Activated T-helper 1 cell treated with Interleukin-2 at 50 U/mL for 16 hours (primary cell): ENCODE data around the gene PHF21B.
"Not testable (repeated sequence)": the region's sequence is repeated elsewhere in the genome, so short reads cannot be mapped to it uniquely, and the experiment has no call there.

Experiments used
- DNase-seq: peaks from one replicate; pipeline ENCODE4 v3.0.0-alpha.2; 2020; ENCODE audit warnings: low read depth

Gene PHF21B

GRCh38 chr22:44871782-44872181, 138.0 kb downstream of the PHF21B start:
- no peak for DNase-seq

GRCh38 chr22:44870021-44870420, 139.8 kb downstream of the PHF21B start:
- DNase-seq: no peak

- DNase-seq: no peak
These were observed 140.6 kb downstream of the PHF21B start for GRCh38 chr22:44869196-44869595.

DNA sequence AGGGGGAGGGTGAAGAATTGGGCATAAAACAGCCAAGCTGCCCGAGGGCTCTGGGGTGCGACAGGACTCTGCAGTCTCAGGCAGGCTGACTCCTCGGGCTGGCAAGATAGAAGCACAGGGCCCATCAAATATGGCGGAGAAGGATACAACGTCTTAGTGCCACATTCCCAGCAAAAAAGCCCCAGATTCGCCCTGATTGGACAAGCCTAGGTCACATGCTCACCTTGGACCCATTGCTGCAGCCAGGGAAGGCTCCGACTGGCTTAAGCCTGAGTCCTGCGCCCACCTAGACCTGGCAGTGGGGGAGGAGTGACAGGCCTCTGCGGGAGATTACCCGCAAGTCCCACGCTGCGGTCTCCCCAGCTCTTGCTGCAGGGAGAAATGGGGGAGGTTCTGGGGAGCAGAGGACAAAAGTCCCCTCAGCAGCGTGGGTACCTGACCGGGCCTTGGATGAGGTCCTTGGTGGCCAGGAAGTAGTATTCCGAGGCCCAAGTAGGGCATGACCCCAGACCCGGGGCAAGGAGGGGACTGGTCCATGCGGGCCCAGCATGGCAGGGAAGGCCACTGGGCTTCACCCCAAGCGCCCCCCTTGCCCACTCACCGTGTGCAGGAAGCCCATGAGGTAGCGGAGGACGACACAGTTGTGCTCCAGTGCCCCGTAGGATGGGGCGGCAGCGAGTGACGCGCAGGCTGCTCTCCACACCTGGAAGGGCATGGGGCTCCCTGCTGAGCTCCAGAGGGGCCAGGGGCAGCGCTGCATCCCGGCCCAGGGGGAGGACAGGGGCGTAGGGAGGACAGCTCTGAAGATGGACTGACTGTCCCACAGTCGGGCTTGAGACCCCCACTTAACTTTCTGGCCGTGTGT, 144.4 kb downstream of the PHF21B start:
- no peak for DNase-seq

DNA sequence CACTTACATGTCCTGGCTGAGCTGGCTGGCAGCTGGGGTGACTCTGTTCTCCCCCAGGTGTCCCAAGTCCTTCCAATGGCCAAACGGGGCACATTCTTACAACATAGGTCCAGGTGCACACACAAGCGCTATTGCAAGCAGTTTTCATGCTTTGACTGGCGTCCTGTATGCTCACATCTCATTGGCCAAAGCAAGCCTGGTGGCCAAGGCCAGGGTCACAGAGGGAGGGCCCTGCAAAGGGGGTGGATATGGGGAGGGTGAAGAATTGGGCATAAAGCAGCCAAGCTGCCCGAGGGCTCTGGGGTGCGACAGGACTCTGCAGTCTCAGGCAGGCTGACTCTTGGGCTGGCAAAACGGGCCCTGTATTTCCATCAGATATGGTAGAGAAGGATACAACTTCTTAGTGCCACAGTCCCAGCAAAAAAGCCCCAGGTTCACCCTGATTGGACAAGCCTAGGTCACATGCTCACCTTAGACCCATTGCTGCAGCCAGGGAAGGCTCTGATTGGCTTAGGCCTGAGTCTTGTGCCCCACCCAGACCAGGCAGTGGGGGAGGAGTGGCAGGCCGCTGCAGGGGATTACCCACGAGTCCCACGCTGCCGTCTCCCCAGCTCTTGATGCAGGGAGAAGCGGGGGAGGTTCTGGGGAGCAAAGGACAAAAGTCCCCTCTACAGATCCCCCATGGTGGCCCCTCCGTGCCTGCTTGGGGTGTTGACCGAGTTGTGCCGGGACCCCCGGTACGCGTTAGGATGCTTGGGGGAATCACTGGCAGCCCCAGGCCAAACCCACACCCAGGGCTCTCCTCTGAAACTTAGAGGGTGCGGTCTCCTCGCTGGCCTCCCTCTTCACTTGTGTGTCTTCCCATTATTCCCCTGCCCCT, 146.6 kb downstream of the PHF21B start:
- DNase-seq: no peak

DNA sequence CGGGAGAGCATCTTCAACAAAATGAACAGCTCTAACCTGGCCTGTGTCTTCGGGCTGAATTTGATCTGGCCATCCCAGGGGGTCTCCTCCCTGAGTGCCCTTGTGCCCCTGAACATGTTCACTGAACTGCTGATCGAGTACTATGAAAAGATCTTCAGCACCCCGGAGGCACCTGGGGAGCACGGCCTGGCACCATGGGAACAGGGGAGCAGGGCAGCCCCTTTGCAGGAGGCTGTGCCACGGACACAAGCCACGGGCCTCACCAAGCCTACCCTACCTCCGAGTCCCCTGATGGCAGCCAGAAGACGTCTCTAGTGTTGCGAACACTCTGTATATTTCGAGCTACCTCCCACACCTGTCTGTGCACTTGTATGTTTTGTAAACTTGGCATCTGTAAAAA, 147.5 kb downstream of the PHF21B start:
- no peak for DNase-seq

GRCh38 chr22:44861245-44861644, 148.6 kb downstream of the PHF21B start:
- DNase-seq: no peak

GRCh38 chr22:44860311-44860710, 149.5 kb downstream of the PHF21B start:
- no peak for DNase-seq

- DNase-seq: no peak
These were observed 150.2 kb downstream of the PHF21B start for GRCh38 chr22:44859641-44860040.

DNA sequence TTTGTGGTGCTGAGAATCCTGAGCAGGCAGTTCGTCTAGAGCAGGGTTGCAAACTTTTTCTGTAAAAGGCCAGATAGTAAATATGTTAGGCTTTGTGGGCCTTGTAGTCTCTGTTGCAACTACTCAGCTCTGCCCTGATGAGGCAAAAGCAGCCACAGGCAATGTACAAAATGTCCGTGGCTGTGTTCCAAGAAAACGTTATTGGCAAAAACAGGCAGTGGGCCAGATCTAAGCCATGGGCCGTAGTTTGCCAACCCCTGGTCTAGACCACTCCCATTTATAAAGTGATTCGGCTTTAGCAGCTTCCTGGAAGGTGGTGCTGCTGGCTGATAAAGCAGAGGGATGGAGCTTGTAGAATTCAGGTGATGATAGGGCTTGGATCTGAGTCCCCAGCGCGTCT, 151.0 kb downstream of the PHF21B start:
- not testable (repeated sequence) for DNase-seq

DNA sequence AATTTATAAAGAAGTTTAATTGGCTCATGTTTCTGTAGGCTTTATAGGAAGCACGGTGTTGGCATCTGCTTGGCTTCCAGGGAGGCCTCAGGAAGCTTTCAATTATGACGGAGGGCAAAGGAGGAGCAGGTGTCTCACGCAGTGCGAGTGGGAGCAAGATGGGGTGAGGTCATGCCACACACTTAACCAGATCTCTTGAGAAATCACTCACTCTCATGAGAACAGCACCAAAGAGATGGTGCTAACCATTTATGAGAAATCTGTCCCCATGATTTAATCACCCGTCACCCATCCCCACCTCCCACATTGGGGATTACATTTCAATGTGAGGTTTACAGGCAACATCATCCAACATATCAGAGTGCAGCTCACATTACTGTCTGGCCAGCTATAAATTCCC, 153.9 kb downstream of the PHF21B start:
- DNase-seq: no peak

DNA sequence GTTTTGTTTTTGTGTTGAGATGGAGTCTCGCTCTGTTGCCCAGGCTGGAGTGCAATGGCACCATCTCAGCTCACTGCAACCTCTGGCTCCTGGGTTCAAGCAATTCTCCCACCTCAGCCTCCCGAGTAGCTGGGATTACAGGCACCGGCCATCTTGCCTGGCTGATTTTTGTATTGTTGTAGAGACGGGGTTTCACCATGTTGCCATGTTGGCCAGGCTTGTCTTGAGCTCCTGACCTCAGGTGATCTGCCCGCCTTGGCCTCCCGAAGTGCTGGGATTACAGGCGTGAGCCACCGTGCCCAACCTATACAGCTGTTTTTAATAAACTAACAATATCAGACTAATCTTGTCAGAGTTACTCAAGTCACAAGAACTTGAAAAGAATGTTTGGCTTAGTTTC, 155.2 kb downstream of the PHF21B start:
- DNase-seq: not testable (repeated sequence)

DNA sequence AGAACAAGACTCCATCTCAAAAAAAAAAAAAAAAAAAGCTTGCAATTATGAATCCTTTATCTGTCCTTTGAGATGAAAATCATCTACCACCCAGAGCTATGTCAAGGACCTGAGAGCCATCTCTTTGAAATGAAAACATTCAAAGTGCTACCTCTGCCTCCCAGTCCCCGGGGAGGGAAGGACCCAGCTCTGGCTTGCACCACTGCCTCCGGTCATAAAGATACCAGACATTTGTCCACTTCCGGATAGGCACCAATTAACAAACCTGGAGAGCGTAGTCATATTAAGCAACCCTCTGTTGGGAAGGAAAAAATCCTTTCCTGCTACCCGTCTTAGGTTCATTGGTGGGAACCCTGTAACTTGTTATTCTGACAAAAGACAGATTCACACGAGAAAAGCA, 158.9 kb downstream of the PHF21B start:
- DNase-seq: no peak

- DNase-seq: no peak
These were observed 160.9 kb downstream of the PHF21B start for GRCh38 chr22:44848791-44849420.

GRCh38 chr22:44848296-44848741, 161.5 kb downstream of the PHF21B start:
- DNase-seq: no peak

GRCh38 chr22:44847892-44848291, 161.9 kb downstream of the PHF21B start:
- DNase-seq: no peak

GRCh38 chr22:44847380-44847779, 162.4 kb downstream of the PHF21B start:
- DNase-seq: no peak

DNA sequence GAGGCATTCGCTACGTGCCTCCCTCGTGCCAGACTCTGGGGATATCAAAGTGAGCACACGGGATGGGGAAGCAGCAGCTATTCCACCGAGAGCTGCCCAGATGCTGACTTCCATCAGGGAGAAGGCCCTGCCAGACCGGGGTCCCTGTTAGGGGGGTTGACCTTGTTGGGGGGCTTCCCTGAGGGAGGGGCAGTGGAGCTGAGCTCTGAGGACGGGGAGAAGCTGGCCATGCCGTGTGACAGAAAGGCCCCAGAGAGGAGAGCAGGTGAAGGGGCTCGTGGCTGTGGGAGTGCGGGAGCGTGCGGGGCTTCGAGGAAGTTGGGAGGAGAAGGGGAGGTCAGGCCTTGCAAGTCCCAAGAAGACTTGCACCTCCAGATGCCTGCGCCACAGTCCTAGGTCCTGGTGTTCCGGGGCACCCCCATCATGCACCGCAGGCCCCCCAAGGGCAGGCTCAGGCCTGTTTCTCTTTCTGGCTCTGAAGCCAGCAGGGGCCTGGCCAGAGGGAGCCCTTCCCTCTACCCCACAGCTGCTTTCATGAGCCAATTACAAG, 163.0 kb downstream of the PHF21B start:
- DNase-seq: no peak

DNA sequence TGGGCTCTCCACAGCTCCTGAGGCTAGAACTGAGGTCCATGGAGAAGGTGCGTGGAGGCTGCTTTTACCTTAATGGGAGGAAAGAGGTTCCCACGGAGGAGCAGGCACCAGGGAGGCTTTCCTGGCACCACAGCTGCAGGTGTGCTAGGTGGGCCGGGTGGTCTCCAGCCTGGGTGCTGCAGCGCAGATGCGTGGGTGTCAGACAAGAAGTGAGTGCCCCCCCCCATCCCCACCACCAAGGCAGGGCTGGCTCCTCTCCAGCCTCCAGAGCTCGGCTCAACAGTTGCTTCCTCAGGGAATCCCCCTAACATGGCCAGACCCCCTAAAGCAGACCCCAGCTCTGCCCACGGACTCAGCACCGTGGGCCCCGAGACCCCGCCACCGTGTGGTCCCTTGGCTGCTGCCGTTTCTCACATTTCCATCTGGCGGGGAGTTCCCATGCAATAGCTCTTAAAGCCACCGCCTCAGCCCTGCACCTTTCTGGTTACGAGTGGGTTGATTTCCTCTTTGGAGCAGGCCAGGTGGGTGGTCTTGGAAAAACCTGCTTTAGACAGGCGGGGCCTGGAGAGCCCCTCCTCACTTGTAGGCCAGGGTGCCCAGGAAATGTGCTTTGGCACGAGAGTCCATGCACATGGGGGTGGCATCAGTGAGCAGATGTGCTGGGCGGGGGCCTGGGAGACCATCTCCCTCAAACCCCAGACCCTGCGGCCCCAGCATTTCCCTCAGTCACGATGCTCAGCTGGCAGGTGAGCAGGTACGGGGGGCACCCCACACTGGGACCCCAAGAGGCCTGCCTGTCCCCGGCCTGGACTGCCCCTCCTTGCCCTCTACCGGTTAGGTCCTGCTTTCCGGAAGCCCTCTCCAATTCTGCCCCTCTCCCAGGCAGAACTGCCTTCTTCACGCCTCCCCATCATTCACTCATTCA, 163.7 kb downstream of the PHF21B start:
- DNase-seq: no peak

DNA sequence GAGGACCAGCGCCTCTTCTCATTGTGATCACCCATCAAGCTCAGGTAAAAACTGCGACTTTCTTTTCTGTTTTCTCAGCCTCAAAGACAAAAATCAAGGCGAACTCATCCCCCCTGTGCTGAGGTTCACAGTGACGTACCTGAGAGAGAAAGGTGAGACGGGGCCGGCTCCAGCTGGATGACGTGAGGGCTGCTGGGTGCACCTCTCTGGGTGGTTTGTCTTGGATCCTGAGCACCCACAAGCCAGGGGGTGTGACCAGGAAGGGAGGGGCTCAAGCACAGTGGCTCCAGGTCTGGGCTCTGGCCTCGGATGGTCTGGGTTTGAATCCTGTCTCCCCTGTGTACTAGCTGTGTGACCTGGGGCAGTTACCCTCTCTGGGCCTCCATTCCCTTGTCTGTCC, 164.6 kb downstream of the PHF21B start:
- DNase-seq: no peak

GRCh38 chr22:44842417-44842816, 167.4 kb downstream of the PHF21B start:
- DNase-seq: no peak
